ENCODE measurements around the gene PLGRKT. TPM values are rescaled to one million over a fixed set of nuclear protein-coding genes. Genes with fewer than 3 reads are reported as not detected.
"Not testable (repeated sequence)": the region's sequence is repeated elsewhere in the genome, so short reads cannot be mapped to it uniquely, and the experiment has no call there.

Gene PLGRKT
- total RNA-seq, 1 experiment from 2014 or later = 53.1 TPM

DNA sequence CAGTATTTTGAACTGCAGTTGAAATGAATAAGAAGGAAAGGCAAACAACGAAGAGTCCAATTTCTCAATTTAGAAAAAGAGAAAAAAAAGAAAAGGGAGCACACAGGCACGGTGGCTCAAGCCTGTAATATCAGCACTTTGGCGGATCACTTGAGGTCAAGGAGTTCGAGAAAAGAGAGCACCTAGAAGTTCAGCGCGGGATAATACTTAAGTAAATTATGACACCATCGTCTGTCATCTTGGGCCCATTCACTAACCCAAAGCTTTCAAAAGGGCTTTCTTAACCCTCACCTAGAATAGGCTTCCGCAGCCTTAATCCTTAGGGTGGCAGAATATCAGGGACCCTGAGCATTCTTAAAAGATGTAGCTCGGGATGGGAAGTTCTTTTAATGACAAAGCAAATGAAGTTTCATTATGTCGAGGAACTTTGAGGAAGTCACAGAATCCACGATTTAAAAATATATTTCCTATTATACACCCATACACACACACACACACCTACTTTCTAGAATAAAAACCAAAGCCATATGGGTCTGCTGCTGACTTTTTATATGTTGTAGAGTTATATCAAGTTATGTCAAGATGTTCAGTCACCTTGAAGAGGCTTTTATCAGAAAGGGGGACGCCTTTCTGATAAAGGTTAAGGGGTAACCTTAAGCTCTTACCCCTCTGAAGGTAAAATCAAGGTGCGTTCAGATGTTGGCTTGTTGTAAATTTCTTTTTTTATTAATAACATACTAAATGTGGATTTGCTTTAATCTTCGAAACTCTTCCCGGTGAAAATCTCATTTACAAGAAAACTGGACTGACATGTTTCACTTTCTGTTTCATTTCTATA is 12.0 kb upstream of the PLGRKT start:
- H2AFZ ChIP-seq (ENCODE audit: low read length) = peak overlapping the region; percentile 13; the same call in 1 of the 2 replicates
- H3K27me3 ChIP-seq (ENCODE audit: low read length) = no peaks in the 10 kb centered on the region
- H4K20me1 ChIP-seq (ENCODE audit: insufficient read depth, low read depth, low read length) = no peaks in the 10 kb centered on the region
- H3K9me2 ChIP-seq (replicated peaks; ENCODE audit: insufficient read depth, low read length) = no peaks in the 10 kb centered on the region
- peaks cover 22% of the 10 kb centered on the region for H3K4me1 ChIP-seq (ENCODE audit: low read length)
- no peaks in the 10 kb centered on the region for H3K36me3 ChIP-seq (ENCODE audit: insufficient read depth, low read length)
- no peak for DNase-seq
- H3K9me3 ChIP-seq (ENCODE audit: low read length) = no peaks in the 10 kb centered on the region
- H3K4me3 ChIP-seq (ENCODE audit: low read length) = peak overlapping the region; percentile 69
- H3K4me2 ChIP-seq (ENCODE audit: low read depth, low read length, poor library complexity, severe bottlenecking) = peak overlapping the region; percentile 74
- H3K79me2 ChIP-seq (ENCODE audit: low read length) = no peaks in the 10 kb centered on the region
- no peak overlapping the region for H3K27ac ChIP-seq (ENCODE audit: low read length)
- H3K9ac ChIP-seq (ENCODE audit: low read length) = peak overlapping the region; percentile 62

DNA sequence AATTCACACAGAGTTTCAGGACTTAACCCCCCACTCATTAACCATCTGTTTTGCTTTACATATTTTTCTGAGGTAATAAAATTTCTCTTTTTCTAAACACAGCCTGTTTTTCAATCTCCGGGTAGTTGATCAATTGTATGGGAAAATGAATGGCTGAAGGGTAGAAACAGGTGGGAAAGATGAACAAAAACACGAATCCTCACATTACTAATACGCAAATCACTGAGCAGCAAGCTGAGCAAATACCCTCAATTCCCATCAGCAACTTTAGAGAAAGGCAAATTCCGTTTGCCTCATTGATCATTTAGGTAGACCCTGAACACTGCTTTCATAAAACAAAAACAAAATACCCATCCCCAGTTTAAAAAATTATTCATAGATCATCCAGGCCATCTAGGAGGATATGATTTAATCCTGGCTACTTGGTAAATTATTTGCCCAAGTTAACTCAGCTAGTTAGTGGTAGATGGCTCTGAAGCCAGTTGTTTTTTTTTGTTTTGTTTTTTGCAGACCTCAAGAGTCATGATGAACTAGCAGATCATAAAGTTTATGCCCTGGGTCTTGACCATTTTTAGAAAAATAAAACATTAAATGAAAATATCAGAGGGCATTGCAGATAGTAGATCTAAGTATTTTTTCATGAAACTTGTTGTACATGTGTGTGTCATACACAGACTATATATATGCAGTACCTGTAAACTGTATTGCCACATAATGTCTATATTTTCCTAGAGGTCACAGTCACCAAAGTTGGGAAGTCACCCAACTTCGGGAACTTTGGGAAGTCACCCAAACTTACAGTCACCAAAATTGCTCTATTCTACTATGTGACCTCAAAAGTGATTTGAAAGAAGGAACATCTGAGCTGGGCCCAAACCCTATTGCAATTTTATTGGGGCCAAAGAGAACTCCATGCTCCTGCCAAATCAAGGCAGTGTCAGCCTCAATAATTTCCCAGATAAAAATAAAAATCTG is 11.0 kb upstream of the PLGRKT start:
- Histone ChIP-seq H3K9me3 (ENCODE audit: low read length) (no peaks in the 10 kb centered on the region), H3K4me3 (ENCODE audit: low read length) (no peak overlapping the region), H3K27me3 (ENCODE audit: low read length) (no peaks in the 10 kb centered on the region), H3K27ac (ENCODE audit: low read length) (no peak overlapping the region), H3K79me2 (ENCODE audit: low read length) (no peaks in the 10 kb centered on the region), H3K4me2 (ENCODE audit: low read depth, low read length, poor library complexity, severe bottlenecking) (no peak overlapping the region), H3K9me2 (replicated peaks; ENCODE audit: insufficient read depth, low read length) (no peaks in the 10 kb centered on the region), H3K36me3 (ENCODE audit: insufficient read depth, low read length) (no peaks in the 10 kb centered on the region), H4K20me1 (ENCODE audit: insufficient read depth, low read depth, low read length) (no peaks in the 10 kb centered on the region), H3K9ac (ENCODE audit: low read length) (no peak overlapping the region), H2AFZ (ENCODE audit: low read length) (no peak overlapping the region), H3K4me1 (ENCODE audit: low read length) (peaks cover 22% of the 10 kb centered on the region)
- DNase-seq = no peak

GRCh38 chr9:5448016-5448415 is 10.3 kb upstream of the PLGRKT start:
- no peak overlapping the region for H3K9ac ChIP-seq (ENCODE audit: low read length)
- H3K27ac ChIP-seq (ENCODE audit: low read length) = no peak overlapping the region
- H3K36me3 ChIP-seq (ENCODE audit: insufficient read depth, low read length) = no peaks in the 10 kb centered on the region
- no peaks in the 10 kb centered on the region for H3K9me3 ChIP-seq (ENCODE audit: low read length)
- H4K20me1 ChIP-seq (ENCODE audit: insufficient read depth, low read depth, low read length) = no peaks in the 10 kb centered on the region
- H3K4me2 ChIP-seq (ENCODE audit: low read depth, low read length, poor library complexity, severe bottlenecking) = no peak overlapping the region
- no peak overlapping the region for H3K4me3 ChIP-seq (ENCODE audit: low read length)
- peaks cover 22% of the 10 kb centered on the region for H3K4me1 ChIP-seq (ENCODE audit: low read length)
- H3K27me3 ChIP-seq (ENCODE audit: low read length) = no peaks in the 10 kb centered on the region
- H2AFZ ChIP-seq (ENCODE audit: low read length) = no peak overlapping the region
- H3K79me2 ChIP-seq (ENCODE audit: low read length) = no peaks in the 10 kb centered on the region
- no peak for DNase-seq
- no peaks in the 10 kb centered on the region for H3K9me2 ChIP-seq (replicated peaks; ENCODE audit: insufficient read depth, low read length)

DNA sequence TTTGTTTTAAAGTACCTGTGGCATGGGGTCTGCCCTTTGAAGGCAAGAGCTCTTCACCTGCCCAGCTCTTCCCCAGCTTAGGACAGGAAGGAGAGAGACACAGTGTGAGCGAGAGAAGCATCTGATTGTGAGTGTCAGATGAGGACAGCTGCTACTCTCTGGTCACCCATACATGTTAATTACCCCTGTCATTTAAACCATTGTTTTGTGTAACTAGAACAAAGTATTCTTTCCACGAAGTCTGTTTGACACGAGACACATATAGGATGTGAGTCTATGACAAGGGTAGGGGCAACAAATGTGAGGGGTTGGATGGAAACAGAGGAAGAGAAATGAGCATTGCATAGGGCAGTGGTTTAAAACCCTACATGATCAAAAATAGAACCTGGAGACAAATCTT is 9.6 kb upstream of the PLGRKT start:
- Histone ChIP-seq H4K20me1 (ENCODE audit: insufficient read depth, low read depth, low read length) (no peaks in the 10 kb centered on the region), H3K27ac (ENCODE audit: low read length) (no peak overlapping the region), H3K4me2 (ENCODE audit: low read depth, low read length, poor library complexity, severe bottlenecking) (no peak overlapping the region), H3K27me3 (ENCODE audit: low read length) (no peaks in the 10 kb centered on the region), H3K36me3 (ENCODE audit: insufficient read depth, low read length) (no peaks in the 10 kb centered on the region), H3K79me2 (ENCODE audit: low read length) (no peaks in the 10 kb centered on the region), H3K9me3 (ENCODE audit: low read length) (no peaks in the 10 kb centered on the region), H3K9me2 (replicated peaks; ENCODE audit: insufficient read depth, low read length) (no peaks in the 10 kb centered on the region), H2AFZ (ENCODE audit: low read length) (no peak overlapping the region), H3K9ac (ENCODE audit: low read length) (no peak overlapping the region), H3K4me3 (ENCODE audit: low read length) (no peak overlapping the region), H3K4me1 (ENCODE audit: low read length) (peaks cover 22% of the 10 kb centered on the region)
- DNase-seq = no peak

DNA sequence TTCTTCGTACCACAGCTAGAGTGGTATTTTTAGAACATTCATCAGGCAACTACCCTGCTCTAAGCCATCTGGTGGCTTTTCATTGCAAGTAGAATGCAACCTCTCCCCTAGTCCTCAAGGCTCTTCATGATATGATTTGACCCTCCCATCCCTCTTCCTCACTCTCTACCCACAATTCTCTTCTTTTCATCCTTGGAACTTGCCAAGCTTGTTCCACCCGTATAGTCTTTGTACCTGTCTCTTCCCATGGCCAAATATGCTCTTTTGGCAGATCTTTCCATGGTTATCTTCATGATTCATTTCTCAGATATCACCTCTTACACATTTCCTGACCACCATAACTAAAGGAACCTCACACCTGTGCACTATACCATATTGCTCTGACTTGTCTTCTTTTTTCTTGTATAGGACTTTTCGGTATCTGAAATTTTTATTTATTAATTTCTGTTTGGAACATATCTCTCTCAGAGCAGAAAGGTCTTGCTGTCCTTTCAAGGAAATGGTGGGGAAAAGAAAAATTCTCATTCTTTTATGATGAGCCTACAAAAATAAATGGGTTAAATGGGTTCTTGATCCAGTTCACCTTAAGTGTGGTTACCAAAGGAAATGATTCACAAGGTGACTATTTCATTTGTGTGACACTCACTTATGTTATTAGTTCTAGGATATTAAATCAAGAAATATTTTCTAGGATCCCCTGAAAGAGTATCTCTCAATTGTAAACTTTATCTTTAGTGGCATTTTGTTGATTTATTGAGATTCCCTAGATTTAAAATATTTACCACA is 8.9 kb upstream of the PLGRKT start:
- no peak overlapping the region for H3K4me2 ChIP-seq (ENCODE audit: low read depth, low read length, poor library complexity, severe bottlenecking)
- peaks cover 21% of the 10 kb centered on the region for H3K4me1 ChIP-seq (ENCODE audit: low read length)
- H3K9ac ChIP-seq (ENCODE audit: low read length) = no peak overlapping the region
- no peaks in the 10 kb centered on the region for H3K36me3 ChIP-seq (ENCODE audit: insufficient read depth, low read length)
- H3K4me3 ChIP-seq (ENCODE audit: low read length) = no peak overlapping the region
- DNase-seq = no peak
- H3K27me3 ChIP-seq (ENCODE audit: low read length) = no peaks in the 10 kb centered on the region
- no peak overlapping the region for H2AFZ ChIP-seq (ENCODE audit: low read length)
- H3K9me2 ChIP-seq (replicated peaks; ENCODE audit: insufficient read depth, low read length) = no peaks in the 10 kb centered on the region
- no peak overlapping the region for H3K27ac ChIP-seq (ENCODE audit: low read length)
- H3K9me3 ChIP-seq (ENCODE audit: low read length) = no peaks in the 10 kb centered on the region
- H3K79me2 ChIP-seq (ENCODE audit: low read length) = no peaks in the 10 kb centered on the region
- no peaks in the 10 kb centered on the region for H4K20me1 ChIP-seq (ENCODE audit: insufficient read depth, low read depth, low read length)

DNA sequence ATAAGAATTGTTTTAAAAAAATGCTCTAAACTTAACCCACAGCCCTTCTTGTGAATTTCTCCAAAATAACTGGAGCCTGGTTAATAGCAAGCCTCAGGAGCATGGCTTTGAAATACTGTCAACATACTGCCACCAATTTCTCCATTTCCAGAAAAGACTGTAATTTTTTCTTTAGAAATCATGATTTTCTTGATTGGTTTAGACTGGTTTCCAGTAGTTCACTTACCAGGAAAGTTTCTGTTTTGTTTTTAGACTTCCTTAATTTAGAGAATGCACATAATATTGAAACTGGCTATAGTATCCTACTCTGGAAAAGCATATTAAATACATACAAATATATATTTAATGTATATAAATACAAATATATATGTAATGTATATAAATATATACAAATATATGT is 8.2 kb upstream of the PLGRKT start:
- no peak overlapping the region for H3K9ac ChIP-seq (ENCODE audit: low read length)
- no peak for DNase-seq
- no peak overlapping the region for H3K4me2 ChIP-seq (ENCODE audit: low read depth, low read length, poor library complexity, severe bottlenecking)
- H3K4me1 ChIP-seq (ENCODE audit: low read length) = peaks cover 13% of the 10 kb centered on the region
- no peaks in the 10 kb centered on the region for H4K20me1 ChIP-seq (ENCODE audit: insufficient read depth, low read depth, low read length)
- no peaks in the 10 kb centered on the region for H3K9me2 ChIP-seq (replicated peaks; ENCODE audit: insufficient read depth, low read length)
- H3K9me3 ChIP-seq (ENCODE audit: low read length) = no peaks in the 10 kb centered on the region
- H3K27me3 ChIP-seq (ENCODE audit: low read length) = no peaks in the 10 kb centered on the region
- H3K4me3 ChIP-seq (ENCODE audit: low read length) = no peak overlapping the region
- no peak overlapping the region for H2AFZ ChIP-seq (ENCODE audit: low read length)
- H3K36me3 ChIP-seq (ENCODE audit: insufficient read depth, low read length) = no peaks in the 10 kb centered on the region
- no peaks in the 10 kb centered on the region for H3K79me2 ChIP-seq (ENCODE audit: low read length)
- H3K27ac ChIP-seq (ENCODE audit: low read length) = no peak overlapping the region

GRCh38 chr9:5445096-5445495 is 7.4 kb upstream of the PLGRKT start:
- not testable (repeated sequence) for H3K9ac ChIP-seq (ENCODE audit: low read length); H3K4me3 ChIP-seq (ENCODE audit: low read length); H3K4me2 ChIP-seq (ENCODE audit: low read depth, low read length, poor library complexity, severe bottlenecking); H4K20me1 ChIP-seq (ENCODE audit: insufficient read depth, low read depth, low read length); H2AFZ ChIP-seq (ENCODE audit: low read length); H3K9me2 ChIP-seq (replicated peaks; ENCODE audit: insufficient read depth, low read length); DNase-seq; H3K27me3 ChIP-seq (ENCODE audit: low read length); H3K27ac ChIP-seq (ENCODE audit: low read length); H3K79me2 ChIP-seq (ENCODE audit: low read length); H3K9me3 ChIP-seq (ENCODE audit: low read length); H3K36me3 ChIP-seq (ENCODE audit: insufficient read depth, low read length); H3K4me1 ChIP-seq (ENCODE audit: low read length)
